OCI-LY1 (cell line): ENCODE results near the gene CA9.

Experiments used
- H2AFZ ChIP-seq: fragments of 200-600 bp; sonication (generic), shearing (Covaris generic); 2 replicates; pipeline ENCODE4 v1.6.0; 2014; ENCODE audit warnings: antibody characterized with exemption, mild to moderate bottlenecking, low read length
- H3F3A ChIP-seq: fragments of 200-600 bp; sonication (generic), shearing (Covaris generic); 2 replicates; pipeline ENCODE4 v1.6.0; 2014; ENCODE audit warnings: mild to moderate bottlenecking, antibody characterized with exemption, low read length, moderate library complexity; ENCODE audit not compliant: insufficient read depth
- H3K27ac ChIP-seq: fragments of 200-600 bp; sonication (generic); 2 replicates; pipeline ENCODE4 v1.5.1; 2014; ENCODE audit warnings: low read length, mixed run types, mild to moderate bottlenecking, low read depth; ENCODE audit not compliant: poor library complexity, severe bottlenecking
- H3K27me3 ChIP-seq: fragments of 200-600 bp; sonication (generic); 2 replicates; pipeline ENCODE4 v1.6.0; 2014; ENCODE audit warnings: antibody characterized with exemption, mild to moderate bottlenecking, low read length, moderate library complexity; ENCODE audit not compliant: insufficient read depth
- H3K36me3 ChIP-seq: fragments of 200-600 bp; sonication (generic); 2 replicates; pipeline ENCODE4 v1.6.1; 2014; ENCODE audit warnings: mild to moderate bottlenecking, antibody characterized with exemption, low read length, moderate library complexity, mixed read lengths; ENCODE audit not compliant: insufficient read depth
- H3K4me1 ChIP-seq: fragments of 200-600 bp; sonication (generic); 2 replicates; pipeline ENCODE4 v1.5.1; 2014; ENCODE audit warnings: mild to moderate bottlenecking, low read length, moderate library complexity; ENCODE audit not compliant: insufficient read depth, severe bottlenecking
- H3K4me2 ChIP-seq: fragments of 200-600 bp; sonication (generic), shearing (Covaris generic); 2 replicates; pipeline ENCODE4 v1.6.1; 2014; ENCODE audit warnings: low read length
- H3K4me3 ChIP-seq: fragments of 200-600 bp; sonication (generic); 2 replicates; pipeline ENCODE4 v1.5.1; 2014; ENCODE audit warnings: low read length, low read depth, mild to moderate bottlenecking, mixed read lengths; ENCODE audit not compliant: poor library complexity, severe bottlenecking
- H3K79me2 ChIP-seq: fragments of 200-600 bp; shearing (Covaris generic); 2 replicates; pipeline ENCODE4 v1.6.1; 2016; ENCODE audit warnings: mixed run types, low read length, mixed read lengths; ENCODE audit not compliant: insufficient read depth
- H3K9ac ChIP-seq: fragments of 200-600 bp; sonication (generic), shearing (Covaris generic); 2 replicates; pipeline ENCODE4 v1.6.1; 2014; ENCODE audit warnings: mild to moderate bottlenecking, low read length, mixed read lengths
- H3K9me2 ChIP-seq: fragments of 200-600 bp; sonication (generic), shearing (Covaris generic); 2 replicates; pipeline ENCODE4 v1.6.1; 2014; ENCODE audit warnings: low read depth, mild to moderate bottlenecking, low read length, mixed read lengths
- H3K9me3 ChIP-seq: fragments of 200-600 bp; shearing (Covaris generic); 2 replicates; pipeline ENCODE4 v1.6.1; 2014; ENCODE audit warnings: low read length, mixed read lengths
- H4K20me1 ChIP-seq: fragments of 200-600 bp; sonication (generic), shearing (Covaris generic); 2 replicates; pipeline ENCODE4 v1.6.0; 2016; ENCODE audit warnings: mild to moderate bottlenecking, low read length; ENCODE audit not compliant: insufficient read depth
- CTCF ChIP-seq: fragments of 200-600 bp; sonication (generic), shearing (Covaris generic); IDR thresholded peaks from 2 replicates; pipeline ENCODE4 v1.5.1; 2017; ENCODE audit warnings: mild to moderate bottlenecking, antibody characterized with exemption, low read length, moderate library complexity, mixed read lengths
- EZH2 ChIP-seq: fragments of 200-600 bp; sonication (generic), shearing (Covaris generic); IDR thresholded peaks from 2 replicates; pipeline ENCODE4 v1.8.0; 2017; ENCODE audit warnings: borderline replicate concordance, mixed run types, mild to moderate bottlenecking, antibody characterized with exemption, low read length, moderate library complexity, mixed read lengths

CA9 gene

GRCh38 chr9:35697486-35697885 is 23.8 kb downstream of the CA9 start:
- no peaks in the 10 kb centered on the region for H3K4me1 ChIP-seq
- H2AFZ ChIP-seq = no peak overlapping the region
- H3K4me2 ChIP-seq = no peak overlapping the region
- H3K27ac ChIP-seq = no peak overlapping the region
- H3F3A ChIP-seq = 0 out of 2 replicates have a peak, but pooled peaks cover under 1% of the 10 kb centered on the region
- peaks cover 68% of the 10 kb centered on the region for H3K36me3 ChIP-seq
- no peak overlapping the region for H3K9ac ChIP-seq
- H4K20me1 ChIP-seq = no peaks in the 10 kb centered on the region
- no peaks in the 10 kb centered on the region for H3K9me3 ChIP-seq
- H3K27me3 ChIP-seq = no peaks in the 10 kb centered on the region
- H3K79me2 ChIP-seq = no peaks in the 10 kb centered on the region
- no peak overlapping the region for H3K4me3 ChIP-seq
- H3K9me2 ChIP-seq = no peaks in the 10 kb centered on the region
- TF ChIP-seq CTCF (no peak), EZH2 (no peak)

- H2AFZ ChIP-seq = no peak overlapping the region
- H3K27me3 ChIP-seq = no peaks in the 10 kb centered on the region
- H3K36me3 ChIP-seq = peaks cover 75% of the 10 kb centered on the region
- H3K9ac ChIP-seq = no peak overlapping the region
- no peaks in the 10 kb centered on the region for H3K4me1 ChIP-seq
- no peak overlapping the region for H3K4me2 ChIP-seq
- TF ChIP-seq EZH2 (no peak), CTCF (no peak)
- H3K27ac ChIP-seq = no peak overlapping the region
- H4K20me1 ChIP-seq = no peaks in the 10 kb centered on the region
- H3K9me2 ChIP-seq = no peaks in the 10 kb centered on the region
- H3F3A ChIP-seq = no peaks in the 10 kb centered on the region
- no peaks in the 10 kb centered on the region for H3K79me2 ChIP-seq
- H3K9me3 ChIP-seq = no peaks in the 10 kb centered on the region
- no peak overlapping the region for H3K4me3 ChIP-seq
Observed at GRCh38 chr9:35698231-35698630, 24.5 kb downstream of the CA9 start.

GRCh38 chr9:35700031-35700430 is 26.3 kb downstream of the CA9 start:
- H2AFZ ChIP-seq = no peak overlapping the region
- H3F3A ChIP-seq = no peaks in the 10 kb centered on the region
- H3K27ac ChIP-seq = no peak overlapping the region
- no peaks in the 10 kb centered on the region for H3K4me1 ChIP-seq
- no peak overlapping the region for H3K4me2 ChIP-seq
- no peaks in the 10 kb centered on the region for H3K9me2 ChIP-seq
- H3K79me2 ChIP-seq = no peaks in the 10 kb centered on the region
- no peaks in the 10 kb centered on the region for H3K27me3 ChIP-seq
- no peak overlapping the region for H3K9ac ChIP-seq
- H3K4me3 ChIP-seq = no peak overlapping the region
- TF ChIP-seq EZH2 (no peak), CTCF (no peak)
- H3K36me3 ChIP-seq = peaks cover 93% of the 10 kb centered on the region
- no peaks in the 10 kb centered on the region for H4K20me1 ChIP-seq
- no peaks in the 10 kb centered on the region for H3K9me3 ChIP-seq
